ENCODE results near the gene DAO.
"Not testable (repeated sequence)": the region's sequence is repeated elsewhere in the genome, so short reads cannot be mapped to it uniquely, and the experiment has no call there.

The DAO gene

DNA sequence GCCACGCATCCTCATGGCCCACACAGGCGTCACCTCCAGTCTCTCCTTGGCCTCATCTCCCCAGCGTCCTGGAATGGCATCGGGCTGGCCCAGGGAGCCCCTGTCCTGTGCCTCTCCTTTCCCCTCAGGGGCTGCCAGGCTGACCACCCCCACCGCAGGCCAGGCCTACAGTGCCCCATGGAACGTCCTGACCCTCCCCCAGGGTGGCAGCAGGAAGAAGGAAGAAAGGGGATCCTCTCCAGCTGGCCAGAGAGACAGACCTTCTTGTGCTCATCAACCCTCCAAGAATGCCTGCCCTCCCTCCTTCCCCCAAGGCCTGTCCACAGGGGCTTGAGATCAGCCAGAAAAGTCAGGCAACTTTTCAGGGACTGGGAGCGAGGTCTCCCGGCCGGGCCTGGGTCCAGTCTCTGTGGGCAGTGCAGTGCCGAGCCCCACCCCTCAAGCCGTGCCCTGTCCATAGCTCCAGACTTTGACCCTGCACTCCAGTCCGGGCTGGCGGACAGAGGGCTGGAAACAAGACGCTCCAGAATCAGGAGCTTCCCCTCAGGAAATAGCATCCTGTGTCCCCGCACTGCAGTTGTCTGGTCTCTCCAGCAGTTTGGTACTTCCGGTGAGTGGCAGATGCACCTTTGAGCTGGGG lies at the start of gene DAO:
Gene DAO (plus strand): TSS at position 478 of the 640 bp plus-strand sequence. CDS start 4,915 bp downstream, outside the sequence.
- DNase-seq = no peak

- no peak for DNase-seq
Measured at GRCh38 chr12:108831309-108831991, 48.4 kb upstream of the DAO start.

DNA sequence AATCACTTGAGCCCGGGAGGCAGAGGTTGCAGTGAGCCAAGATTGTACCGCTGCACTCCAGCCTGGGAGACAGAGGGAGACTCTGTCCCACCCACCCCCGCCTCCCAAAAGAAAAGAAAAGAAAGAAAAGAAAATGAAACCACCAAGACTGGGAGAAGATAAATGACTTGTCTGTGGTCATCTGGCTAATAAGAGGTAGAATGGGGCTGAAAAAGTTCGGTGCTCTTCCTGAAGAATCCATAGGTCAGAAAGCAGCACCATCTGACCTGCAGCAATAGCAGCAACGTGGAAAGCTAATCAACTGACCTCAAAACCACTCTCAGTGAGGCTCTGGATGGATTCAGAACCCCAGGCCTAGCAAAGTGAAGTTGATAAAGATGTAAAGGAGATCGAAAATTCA lies 47.7 kb upstream of the DAO start:
- no peak for DNase-seq

GRCh38 chr12:108832730-108833354 lies 47.0 kb upstream of the DAO start:
- no peak for DNase-seq

DNA sequence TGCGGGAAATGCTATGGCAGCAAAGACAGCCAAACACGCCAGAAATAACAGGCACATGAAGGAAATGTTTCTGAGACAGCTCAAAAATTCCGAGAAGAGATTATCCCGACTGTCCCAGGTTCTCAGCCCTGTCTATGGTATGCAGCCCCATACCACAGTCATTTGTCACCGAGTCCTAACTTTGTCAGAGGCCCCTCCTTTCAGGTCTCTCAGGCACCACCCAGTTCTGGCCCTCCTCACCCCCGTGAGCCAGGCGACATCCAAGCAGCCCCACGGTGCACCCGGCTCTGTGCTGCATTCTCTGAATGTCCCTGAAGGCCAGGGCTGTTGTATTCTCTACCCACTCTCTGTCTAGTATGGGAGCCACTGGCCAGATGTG lies 46.5 kb upstream of the DAO start:
- DNase-seq = peak; percentile 64

- no peak for DNase-seq
Measured at GRCh38 chr12:108833757-108834472, 46.0 kb upstream of the DAO start.

- no peak for DNase-seq
Measured at GRCh38 chr12:108835860-108836634, 43.8 kb upstream of the DAO start.

DNA sequence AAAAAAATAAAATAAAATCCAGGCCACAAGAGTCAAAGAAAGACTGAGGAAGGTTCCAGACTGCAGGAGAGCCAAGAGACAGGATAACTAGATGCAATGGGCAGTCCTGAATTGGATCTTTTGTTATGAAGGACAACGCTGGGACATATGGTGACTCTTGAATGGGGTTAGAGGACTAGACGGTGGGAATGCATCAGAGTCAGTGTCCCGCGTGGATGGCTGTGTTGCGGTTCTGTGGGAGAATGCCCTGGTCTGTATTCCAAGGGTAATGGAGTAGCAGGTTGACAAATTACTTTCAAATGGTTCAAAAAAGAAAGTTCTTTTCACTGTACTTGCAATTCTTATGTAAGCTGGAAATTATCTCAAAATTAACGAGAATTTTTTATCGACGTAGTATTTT lies 42.7 kb upstream of the DAO start:
- DNase-seq = no peak

- no peak for DNase-seq
Measured at GRCh38 chr12:108837680-108838079, 42.2 kb upstream of the DAO start.

GRCh38 chr12:108838194-108839017 lies 41.5 kb upstream of the DAO start:
- DNase-seq = peak; percentile 64

- no peak for DNase-seq
Measured at GRCh38 chr12:108839018-108839889, 40.6 kb upstream of the DAO start.

GRCh38 chr12:108839890-108840230 lies 40.0 kb upstream of the DAO start:
- DNase-seq = no peak

- DNase-seq = no peak
Measured at GRCh38 chr12:108840605-108841332, 39.1 kb upstream of the DAO start.

- not testable (repeated sequence) for DNase-seq
Measured at GRCh38 chr12:108841825-108842224, 38.1 kb upstream of the DAO start.

DNA sequence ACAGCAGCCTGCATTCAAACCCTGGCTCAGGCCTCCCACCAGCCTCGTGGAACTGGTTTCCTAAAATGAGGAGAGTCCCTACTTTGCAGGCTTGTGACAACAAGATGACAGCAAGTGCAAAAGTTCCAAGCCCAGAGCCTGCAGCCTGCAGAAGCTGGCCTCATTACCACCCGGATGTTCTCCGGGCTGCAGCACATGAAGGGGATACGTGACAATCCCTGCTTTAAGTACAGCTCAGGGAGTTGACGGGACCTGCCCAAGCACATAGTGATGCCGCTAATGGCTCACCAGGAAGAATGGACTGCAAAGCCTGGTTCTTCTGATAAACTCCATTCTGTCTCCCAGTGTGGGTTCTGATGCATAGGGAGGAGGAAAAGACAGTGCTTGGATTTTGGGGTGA lies 37.5 kb upstream of the DAO start:
- DNase-seq = no peak

GRCh38 chr12:108843187-108843586 lies 36.7 kb upstream of the DAO start:
- DNase-seq = no peak

DNA sequence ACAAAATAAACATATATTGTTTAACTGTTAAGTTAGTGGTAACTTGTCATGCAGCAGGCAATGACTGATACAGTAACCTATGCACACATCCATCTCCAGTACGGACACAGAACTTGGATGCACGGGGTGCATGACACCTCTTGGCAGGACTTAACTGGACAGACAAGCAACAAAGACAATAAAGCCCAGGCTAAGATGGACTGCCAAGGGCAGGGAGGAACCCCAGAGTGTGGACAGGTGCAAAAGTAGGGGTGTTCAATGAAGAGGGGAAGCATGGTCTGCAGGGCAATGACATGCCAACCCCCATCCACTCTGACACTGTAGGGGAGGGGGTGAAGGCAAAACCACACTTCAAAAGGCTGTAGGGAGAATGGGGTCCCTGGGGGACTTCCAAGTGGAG lies 34.2 kb upstream of the DAO start:
- DNase-seq = no peak

- DNase-seq = no peak
Measured at GRCh38 chr12:108846290-108846701, 33.6 kb upstream of the DAO start.

DNA sequence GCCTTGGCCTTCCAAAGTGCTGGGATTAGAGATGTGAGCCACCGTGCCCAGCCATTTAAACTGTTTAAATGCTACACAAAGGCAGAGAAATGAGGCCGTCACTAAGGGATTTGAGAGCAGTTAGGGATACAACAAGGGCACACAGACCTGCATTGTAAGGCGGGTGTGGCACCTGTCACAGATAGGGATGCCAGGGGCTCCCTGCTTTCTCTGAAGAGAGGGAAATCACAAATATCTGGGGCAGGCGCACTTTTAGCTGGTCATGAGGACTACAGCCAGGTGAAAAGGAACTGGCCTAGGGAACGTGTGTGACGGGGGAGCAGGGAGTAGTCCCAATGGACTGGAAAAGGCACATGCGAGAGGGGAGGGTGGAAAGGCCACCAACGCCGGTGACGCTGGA lies 32.2 kb upstream of the DAO start:
- no peak for DNase-seq

DNA sequence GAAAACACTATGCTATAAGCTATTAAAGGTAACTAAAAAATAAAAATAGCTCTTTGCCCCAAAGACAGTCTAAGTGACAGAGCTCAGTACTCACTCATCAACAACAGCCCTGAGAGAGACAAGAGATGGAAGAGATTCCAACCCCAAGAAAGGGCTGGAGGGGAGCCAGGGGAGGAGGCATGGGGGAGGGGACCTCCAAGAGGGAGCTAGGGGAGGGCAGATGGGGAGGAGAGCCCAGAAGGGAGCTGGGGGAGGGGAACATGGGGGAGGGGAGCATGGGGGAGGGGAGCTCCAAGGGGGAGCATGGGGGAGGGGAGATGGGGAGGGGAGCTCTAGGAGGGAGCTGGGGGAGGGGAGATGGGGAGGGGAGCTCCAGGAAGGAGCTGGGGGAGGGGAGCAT lies 30.2 kb upstream of the DAO start:
- DNase-seq = no peak

All from 8988T (cell line).